Measurements from ENCODE around the gene HADH. TPM values are rescaled to one million over a fixed set of nuclear protein-coding genes. Genes with fewer than 3 reads are reported as not detected.

Gene HADH
- total RNA-seq, 2 donors from 2014 or later: 32.5 to 53.0 TPM

DNA sequence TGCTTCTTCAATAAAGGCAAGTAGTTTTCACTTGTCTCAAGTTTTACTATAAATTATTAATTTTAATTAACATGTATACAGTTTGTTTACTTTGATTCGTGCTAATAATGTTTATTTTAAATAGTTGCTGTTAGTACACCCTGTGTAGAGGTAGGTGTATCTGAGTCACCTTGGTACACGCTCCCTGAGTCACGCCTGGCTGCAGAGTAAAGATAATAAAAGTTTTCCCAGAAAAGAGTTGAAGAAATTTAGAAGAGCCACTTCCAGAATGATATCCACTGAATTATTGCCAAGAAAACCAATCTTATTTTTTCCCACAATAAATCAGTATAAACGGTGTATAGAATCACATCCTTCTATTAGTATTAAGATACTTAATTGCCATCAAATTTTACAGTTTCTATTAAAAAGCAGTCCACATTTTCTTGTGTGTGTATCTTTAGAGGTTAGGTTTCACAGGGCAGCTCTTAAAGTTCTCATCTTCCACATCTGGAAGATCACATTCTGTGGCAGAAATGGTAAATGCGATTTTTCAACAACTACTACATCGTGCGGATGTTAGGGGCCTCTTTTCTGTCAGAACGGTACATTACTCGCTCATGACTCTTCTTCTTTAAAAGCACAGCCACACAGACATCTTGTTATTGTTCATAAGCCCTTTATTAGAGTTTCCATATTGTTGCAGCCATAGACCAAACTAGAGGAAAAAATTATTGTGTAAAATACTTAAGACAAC lies 55.4 kb downstream of the HADH start:
- Mint-ChIP-seq H3K27ac (no peak overlapping the region), H3K27me3 (ENCODE audit: insufficient read depth) (no peaks in the 10 kb centered on the region), H3K9me3 (no peaks in the 10 kb centered on the region), H3K4me3 (no peak overlapping the region), H3K36me3 (ENCODE audit: low read depth) (no peaks in the 10 kb centered on the region), H3K4me1 (no peaks in the 10 kb centered on the region)
- no peak overlapping the region for H3K9ac ChIP-seq (ENCODE audit: extremely low read depth, low read length, poor library complexity, severe bottlenecking)
- TF ChIP-seq, protein P1, sequence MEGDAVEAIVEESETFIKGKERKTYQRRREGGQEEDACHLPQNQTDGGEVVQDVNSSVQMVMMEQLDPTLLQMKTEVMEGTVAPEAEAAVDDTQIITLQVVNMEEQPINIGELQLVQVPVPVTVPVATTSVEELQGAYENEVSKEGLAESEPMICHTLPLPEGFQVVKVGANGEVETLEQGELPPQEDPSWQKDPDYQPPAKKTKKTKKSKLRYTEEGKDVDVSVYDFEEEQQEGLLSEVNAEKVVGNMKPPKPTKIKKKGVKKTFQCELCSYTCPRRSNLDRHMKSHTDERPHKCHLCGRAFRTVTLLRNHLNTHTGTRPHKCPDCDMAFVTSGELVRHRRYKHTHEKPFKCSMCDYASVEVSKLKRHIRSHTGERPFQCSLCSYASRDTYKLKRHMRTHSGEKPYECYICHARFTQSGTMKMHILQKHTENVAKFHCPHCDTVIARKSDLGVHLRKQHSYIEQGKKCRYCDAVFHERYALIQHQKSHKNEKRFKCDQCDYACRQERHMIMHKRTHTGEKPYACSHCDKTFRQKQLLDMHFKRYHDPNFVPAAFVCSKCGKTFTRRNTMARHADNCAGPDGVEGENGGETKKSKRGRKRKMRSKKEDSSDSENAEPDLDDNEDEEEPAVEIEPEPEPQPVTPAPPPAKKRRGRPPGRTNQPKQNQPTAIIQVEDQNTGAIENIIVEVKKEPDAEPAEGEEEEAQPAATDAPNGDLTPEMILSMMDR (conservative IDR thresholded peaks at IDR 0.05): no peak
- no peaks in the 10 kb centered on the region for H3K4me1 ChIP-seq (ENCODE audit: control insufficient read depth, insufficient read depth, low read length)
- no peak for DNase-seq
- no peak overlapping the region for H3K4me3 ChIP-seq (ENCODE audit: low read length)
- H3K9me3 ChIP-seq (ENCODE audit: control insufficient read depth, low read length): no peaks in the 10 kb centered on the region
- no peaks in the 10 kb centered on the region for H3K36me3 ChIP-seq (ENCODE audit: control insufficient read depth, insufficient read depth, low read length)
- WGBS, 2 experiments (ENCODE audit: insufficient coverage in 1 of 2, insufficient read length in 1 of 2): 94% methylated on average over 9 of the region's 9 CpGs; no CpG with 5 or more reads in 1 of the 2 experiments
- no peak overlapping the region for H3K27ac ChIP-seq (ENCODE audit: low read depth, low read length)
- H3K27me3 ChIP-seq (ENCODE audit: control insufficient read depth, insufficient read depth, low read length, poor library complexity, severe bottlenecking): no peaks in the 10 kb centered on the region

DNA sequence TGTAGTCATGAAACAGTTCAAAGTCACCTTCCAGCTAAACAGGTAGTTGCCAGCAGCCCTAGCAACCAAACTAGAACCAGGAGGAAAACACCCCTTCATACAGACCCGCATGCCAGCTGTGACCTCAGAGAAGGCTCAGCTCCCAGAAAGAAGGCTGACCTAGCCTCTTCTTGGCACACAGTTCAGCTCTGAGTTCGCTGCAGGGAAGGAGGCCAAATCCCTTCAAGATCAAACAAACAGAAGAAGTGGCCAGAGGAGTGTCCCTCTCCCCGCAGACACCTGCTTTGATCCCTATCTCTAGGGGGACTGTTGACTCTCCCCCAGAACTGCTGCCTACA lies 56.0 kb downstream of the HADH start:
- H3K9ac ChIP-seq (ENCODE audit: extremely low read depth, low read length, poor library complexity, severe bottlenecking): no peak overlapping the region
- DNase-seq: no peak
- H3K9me3 ChIP-seq (ENCODE audit: control insufficient read depth, low read length): no peaks in the 10 kb centered on the region
- no peaks in the 10 kb centered on the region for H3K27me3 ChIP-seq (ENCODE audit: control insufficient read depth, insufficient read depth, low read length, poor library complexity, severe bottlenecking)
- H3K36me3 Mint-ChIP-seq (ENCODE audit: low read depth): no peaks in the 10 kb centered on the region
- WGBS, 2 experiments (ENCODE audit: insufficient coverage in 1 of 2, insufficient read length in 1 of 2): 87 to 100% methylated on average over 2 to 3 of the region's 3 CpGs
- H3K4me1 Mint-ChIP-seq: no peaks in the 10 kb centered on the region
- no peak overlapping the region for H3K27ac ChIP-seq (ENCODE audit: low read depth, low read length)
- no peaks in the 10 kb centered on the region for H3K36me3 ChIP-seq (ENCODE audit: control insufficient read depth, insufficient read depth, low read length)
- TF ChIP-seq, protein P1 (conservative IDR thresholded peaks at IDR 0.05): no peak
- no peaks in the 10 kb centered on the region for H3K27me3 Mint-ChIP-seq (ENCODE audit: insufficient read depth)
- no peak overlapping the region for H3K4me3 ChIP-seq (ENCODE audit: low read length)
- H3K9me3 Mint-ChIP-seq: no peaks in the 10 kb centered on the region
- no peak overlapping the region for H3K27ac Mint-ChIP-seq
- H3K4me1 ChIP-seq (ENCODE audit: control insufficient read depth, insufficient read depth, low read length): no peaks in the 10 kb centered on the region
- no peak overlapping the region for H3K4me3 Mint-ChIP-seq

DNA sequence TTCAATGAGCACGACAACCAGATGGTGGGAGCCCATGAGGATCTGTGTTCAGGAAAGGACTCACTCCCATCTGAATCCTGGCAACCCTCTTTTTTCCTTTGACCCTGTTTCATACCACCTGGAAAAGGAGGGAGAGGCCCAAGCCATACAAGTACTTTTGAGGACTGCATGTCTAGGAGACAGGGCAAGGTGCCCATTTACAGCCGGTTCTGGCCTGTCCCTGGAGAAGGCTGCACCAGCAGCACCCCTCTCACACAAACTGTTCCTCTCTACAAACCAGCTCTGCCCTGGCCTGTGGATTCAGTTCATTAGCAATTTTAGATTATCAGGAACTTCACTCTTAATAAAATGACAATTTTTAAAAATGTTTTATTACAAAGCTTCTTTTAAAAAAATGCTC lies 57.5 kb downstream of the HADH start:
- Histone ChIP-seq H3K4me3 (ENCODE audit: low read length) (no peak overlapping the region), H3K36me3 (ENCODE audit: control insufficient read depth, insufficient read depth, low read length) (no peaks in the 10 kb centered on the region), H3K27ac (ENCODE audit: low read depth, low read length) (no peak overlapping the region), H3K27me3 (ENCODE audit: control insufficient read depth, insufficient read depth, low read length, poor library complexity, severe bottlenecking) (no peaks in the 10 kb centered on the region), H3K9ac (ENCODE audit: extremely low read depth, low read length, poor library complexity, severe bottlenecking) (no peak overlapping the region), H3K9me3 (ENCODE audit: control insufficient read depth, low read length) (no peaks in the 10 kb centered on the region), H3K4me1 (ENCODE audit: control insufficient read depth, insufficient read depth, low read length) (no peaks in the 10 kb centered on the region)
- no peaks in the 10 kb centered on the region for H3K27me3 Mint-ChIP-seq (ENCODE audit: insufficient read depth)
- H3K4me3 Mint-ChIP-seq: no peak overlapping the region
- no peaks in the 10 kb centered on the region for H3K9me3 Mint-ChIP-seq
- H3K4me1 Mint-ChIP-seq: no peaks in the 10 kb centered on the region
- 99 to 100% methylated on average over 1 to 2 of the region's 2 CpGs for WGBS, 2 experiments (ENCODE audit: insufficient coverage in 1 of 2, insufficient read length in 1 of 2)
- H3K27ac Mint-ChIP-seq: no peak overlapping the region
- no peaks in the 10 kb centered on the region for H3K36me3 Mint-ChIP-seq (ENCODE audit: low read depth)
- TF ChIP-seq, protein P1 (conservative IDR thresholded peaks at IDR 0.05): no peak
- no peak for DNase-seq
